GOT3 (cell line): ENCODE results near the gene EIF5.

Source experiments
- DNase-seq: peaks from one replicate; lab custom pipeline; 2025; ENCODE audit warnings: mixed read lengths; lab: John Stamatoyannopoulos, UW

The EIF5 gene

DNA sequence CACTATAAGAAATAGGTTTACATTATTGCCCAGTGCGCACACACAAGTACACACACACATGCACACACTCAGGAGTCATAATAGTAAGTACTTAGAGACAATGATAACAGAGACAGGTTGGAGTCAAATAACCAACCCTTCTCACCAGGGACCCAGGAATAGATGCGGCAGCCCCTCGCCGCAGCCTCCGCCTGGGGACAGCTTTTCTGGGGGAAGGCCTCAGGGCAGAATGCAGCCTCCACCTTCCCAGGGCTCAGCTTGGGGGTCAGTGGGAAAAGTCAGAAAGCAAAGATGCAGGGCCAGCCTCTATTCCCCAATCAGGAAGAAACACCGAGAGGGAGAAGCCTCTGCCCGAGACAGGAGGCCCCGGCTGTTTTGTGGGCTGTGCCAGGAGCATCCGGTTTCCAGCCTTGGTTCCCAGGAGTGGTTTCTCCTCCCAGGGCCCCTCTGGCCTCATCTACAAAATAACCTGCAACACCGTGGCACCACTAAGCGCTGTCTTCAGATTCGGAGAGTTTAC is 23.4 kb upstream of the EIF5 start:
- no peak for DNase-seq

DNA sequence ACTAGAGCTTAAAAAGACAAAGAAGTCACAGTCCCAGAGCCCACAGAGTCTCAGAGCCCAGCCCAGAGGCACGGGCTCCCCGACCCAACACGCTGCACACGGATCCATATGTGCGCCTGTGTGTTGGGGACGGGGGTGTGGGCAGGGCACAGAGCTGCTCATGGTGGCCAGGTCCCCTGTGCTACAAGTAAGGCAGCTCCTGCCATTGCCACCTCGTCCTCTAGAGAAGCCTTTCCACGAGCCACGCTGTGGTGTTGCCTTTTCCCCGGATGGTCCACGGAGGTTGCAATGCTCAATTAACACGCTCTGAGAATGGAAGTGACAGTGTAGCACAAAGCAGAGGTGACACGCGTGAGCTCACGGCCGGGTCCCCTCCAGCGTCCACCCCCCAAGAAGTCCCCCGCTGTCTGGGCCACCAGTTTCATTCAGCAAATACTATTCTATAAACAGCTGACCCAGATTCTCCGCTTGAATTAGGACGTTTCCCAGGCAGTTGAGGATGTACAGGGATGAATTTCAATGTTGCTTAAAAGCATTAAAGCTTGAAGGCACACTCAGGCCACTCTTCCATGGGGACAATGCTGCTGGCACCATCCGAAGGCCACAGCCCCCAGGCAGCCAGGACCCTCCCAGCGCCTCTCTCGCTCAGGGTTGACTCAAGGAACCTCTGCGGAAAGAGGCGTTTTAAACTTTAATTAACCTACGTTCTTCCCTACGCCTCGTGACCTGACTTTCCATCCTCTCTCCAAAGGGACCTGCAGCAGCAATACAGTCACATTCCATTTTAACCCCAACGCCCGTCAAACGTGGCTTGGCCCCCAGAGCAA is 22.7 kb upstream of the EIF5 start:
- no peak for DNase-seq

DNA sequence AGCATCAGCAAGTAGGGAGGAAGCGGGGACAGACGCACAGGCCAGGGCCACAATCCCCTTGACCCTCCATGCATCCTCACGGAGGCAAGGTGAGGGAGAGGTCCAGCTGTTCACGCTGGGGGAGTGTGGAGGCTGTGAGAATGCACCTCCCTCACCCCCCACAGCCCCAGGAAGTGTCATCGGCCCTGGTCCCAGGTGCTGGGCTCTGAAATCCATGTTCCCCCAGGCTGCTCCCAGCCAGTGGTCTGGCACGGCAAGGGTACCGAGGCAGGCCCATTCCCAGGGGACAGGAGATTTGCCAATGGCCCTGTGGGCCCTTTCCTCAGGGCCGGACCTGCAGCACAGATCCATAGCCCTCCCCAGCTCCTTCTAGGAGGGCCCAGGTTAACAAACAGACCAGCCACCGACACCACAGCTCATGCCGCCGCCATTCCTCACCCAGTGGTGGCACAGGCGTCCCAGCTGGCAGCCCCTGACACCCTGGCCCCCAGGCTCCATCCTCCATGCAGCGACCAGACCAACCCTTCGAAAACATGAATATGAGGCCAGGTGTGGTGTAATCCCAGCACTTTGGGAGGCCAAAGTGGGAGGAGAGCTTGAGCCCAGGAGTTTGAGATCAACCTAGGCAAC is 21.9 kb upstream of the EIF5 start:
- DNase-seq = no peak

DNA sequence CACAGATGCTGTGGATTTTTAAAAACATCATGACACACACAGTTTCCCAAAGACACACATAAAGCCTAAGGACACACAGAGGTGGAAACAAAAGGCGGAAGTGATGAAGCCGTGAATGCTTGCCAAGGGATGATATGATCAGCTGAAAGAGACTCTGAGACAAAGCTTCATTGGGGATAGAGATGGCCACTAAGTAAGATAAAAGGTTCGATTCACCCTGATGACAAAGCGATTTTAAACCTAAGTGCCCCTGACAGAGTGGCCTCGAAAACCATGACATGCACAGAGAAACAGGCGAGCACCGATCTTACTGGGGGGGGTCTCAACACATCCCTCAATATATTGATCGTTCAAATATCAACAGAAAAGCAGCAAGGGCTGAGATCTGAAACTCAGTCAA is 20.3 kb upstream of the EIF5 start:
- no peak for DNase-seq

DNA sequence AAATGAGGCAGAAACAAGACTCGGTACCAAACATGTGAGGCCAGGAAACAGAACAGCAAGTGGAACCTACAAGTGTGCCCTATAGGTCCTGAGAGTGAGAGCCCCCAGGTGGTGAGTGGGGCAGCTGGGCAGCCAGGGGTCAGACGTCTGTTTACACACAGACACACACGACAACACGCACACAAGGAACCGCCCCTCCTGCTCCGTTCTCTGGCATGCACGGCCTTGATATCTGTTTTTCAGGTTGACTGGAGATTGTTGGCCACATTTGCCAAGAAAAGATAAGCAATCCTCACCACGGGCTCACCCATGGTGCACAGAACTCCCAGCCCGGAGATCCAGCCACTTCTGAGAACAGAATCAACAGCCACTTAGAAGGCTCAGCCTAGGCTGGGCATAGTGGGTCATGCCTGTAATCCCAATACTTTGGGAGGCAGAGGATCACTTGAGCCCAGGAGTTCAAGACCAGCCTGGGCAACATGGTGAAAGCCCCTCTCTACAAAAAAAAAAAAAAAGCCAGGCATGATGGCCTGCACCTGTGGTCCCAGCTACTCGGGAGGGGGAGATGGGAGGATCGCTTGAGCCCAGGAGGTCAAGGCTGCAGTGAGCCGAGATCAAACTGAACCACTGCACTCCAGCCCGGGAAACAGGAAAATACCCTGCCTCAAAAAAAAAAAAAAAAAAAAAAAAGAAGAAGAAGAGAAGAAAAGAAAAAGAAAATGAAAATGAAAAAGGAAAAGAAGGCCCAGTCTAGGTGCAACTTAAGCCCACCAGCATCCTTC is 19.4 kb upstream of the EIF5 start:
- no peak for DNase-seq

DNA sequence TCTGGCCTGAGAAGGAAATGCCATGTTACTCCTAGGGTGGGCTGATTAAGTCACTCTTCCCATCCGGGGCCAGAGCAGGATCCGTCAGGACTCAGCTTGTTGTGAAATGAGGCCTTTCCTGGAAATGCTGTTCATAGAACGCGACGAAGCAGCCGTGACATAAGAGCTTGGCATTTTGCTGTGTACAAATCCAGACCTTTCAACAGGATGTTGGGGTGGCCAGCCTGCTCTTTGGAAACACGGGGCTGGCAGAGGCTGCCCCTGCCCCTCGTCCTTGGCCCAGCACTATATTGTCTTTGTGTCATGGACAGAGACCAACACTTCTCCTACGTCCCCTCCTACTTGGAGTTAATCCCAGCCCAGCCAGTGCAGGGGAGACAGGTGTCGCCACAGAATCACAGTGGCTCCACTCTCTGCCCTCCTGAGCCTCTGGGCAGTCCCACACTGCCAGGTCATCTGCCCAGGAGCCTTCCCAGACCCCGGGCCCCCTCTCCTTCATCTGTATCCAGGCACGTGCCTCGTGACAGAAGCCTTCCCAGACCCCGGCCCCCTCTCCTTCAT is 18.6 kb upstream of the EIF5 start:
- DNase-seq = no peak

DNA sequence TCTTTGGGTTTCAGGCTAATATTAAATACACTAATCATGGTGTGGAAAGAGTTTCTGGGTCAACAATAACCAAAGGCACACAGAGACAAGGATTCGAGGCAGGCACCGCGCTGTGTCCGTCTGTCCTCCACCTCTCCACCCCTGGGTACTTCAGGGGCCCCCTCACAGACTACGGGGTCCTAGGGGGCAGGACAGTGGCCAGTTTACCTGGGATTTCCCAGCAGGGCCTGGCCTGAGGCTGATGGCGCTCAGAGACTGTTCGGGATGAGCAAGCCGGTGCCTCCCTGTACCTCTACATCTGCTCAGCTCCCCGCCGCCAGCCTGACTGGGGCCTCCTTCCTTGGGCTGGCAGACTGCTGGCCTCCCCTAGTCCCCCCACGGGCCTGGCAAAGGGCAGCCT is 18.1 kb upstream of the EIF5 start:
- no peak for DNase-seq

DNA sequence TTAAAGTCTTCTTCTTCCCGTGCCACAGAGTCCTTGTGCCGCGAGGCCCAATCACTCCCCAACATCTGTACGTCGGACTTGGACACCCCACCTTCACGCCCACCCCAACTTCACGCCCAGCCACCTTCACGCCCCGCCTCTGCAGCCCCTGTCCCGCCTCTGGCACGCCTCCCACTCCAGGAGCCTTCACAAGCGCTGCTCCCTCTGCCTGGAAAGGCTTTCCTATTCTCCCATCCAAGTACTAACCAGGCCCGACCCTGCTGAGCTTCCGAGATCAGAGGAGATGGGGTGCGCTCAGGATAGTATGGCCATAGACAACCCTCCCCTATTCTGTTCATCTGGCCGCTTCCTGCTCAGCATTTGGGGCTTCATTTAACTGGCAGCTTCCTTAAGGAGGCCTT is 17.3 kb upstream of the EIF5 start:
- DNase-seq = no peak

DNA sequence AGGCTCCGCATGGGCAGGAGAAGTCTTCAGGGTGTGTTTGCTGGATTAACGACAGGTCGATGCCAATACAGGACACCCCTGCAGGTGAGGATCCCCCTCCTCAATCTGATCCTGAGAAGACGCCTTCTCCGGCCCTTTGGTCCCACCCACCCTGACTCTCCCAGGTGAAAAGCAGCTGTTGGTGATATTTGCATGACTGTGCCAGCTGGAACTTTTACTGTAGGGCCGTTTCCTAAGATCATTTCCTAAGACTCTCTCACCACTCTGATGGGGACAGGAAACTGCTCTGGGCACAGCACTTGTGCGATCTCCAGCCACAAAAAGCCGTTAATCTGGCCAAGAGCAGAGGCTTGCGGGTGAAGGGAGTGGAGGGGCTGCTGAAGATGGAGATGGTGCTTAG is 16.8 kb upstream of the EIF5 start:
- DNase-seq = no peak

DNA sequence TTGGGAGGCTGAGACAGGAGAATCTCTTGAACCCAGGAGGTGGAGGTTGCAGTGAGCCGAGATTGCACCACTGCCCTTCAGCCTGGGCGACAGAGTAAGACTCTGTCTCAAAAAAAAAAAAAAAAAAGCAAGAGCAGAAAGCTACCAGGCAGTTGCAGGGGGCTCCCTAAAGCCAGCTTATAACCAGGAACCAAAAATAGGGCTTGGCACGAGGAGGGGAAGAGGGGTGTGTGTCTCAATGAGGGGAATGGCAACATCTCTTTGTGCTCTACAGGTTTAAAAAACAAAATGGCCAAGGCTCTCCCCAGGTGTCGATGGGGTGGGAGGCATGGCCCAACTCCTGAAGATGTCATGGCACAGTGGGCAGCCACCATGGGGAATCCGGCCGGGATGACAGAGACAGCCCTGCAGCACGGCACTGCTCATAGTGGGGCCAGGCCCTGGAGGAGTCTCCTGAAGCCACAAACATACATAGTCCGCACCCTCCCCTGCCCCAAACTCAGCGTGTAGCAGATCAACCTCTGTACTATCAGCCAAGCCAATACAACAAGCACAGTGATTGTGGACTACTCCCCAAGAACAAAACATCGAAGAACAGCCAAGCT is 16.0 kb upstream of the EIF5 start:
- no peak for DNase-seq

DNA sequence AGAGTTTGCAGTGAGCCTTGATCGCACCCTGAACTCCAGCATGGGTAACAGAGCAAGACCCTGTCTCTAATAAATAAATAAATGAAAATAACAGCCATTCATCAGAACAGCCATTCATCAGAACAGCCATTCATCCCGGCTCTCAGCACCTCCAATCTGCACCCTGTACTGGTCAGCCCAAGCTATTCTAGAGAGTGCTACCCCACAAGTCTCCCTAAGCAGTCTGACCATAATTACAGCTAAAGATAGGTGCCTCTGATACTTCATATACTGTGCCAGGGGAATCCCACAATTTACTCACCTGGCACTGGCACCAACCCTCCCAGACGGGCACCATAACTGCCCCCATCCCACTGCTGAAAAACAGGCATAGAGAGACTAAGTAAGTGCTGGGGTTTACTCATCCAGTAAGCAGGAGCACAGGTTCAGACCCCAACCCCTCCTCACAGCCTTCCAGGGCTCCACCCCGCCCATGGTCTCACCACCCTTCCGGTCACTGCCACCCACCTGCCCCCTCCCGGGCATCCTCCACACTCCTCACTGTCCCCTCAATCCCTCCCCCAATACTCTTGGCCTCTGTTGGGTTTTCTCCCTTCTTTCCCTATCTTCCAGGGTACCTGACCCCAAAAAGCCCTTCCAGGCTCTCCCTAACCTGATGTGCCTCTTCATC is 15.2 kb upstream of the EIF5 start:
- DNase-seq = no peak

DNA sequence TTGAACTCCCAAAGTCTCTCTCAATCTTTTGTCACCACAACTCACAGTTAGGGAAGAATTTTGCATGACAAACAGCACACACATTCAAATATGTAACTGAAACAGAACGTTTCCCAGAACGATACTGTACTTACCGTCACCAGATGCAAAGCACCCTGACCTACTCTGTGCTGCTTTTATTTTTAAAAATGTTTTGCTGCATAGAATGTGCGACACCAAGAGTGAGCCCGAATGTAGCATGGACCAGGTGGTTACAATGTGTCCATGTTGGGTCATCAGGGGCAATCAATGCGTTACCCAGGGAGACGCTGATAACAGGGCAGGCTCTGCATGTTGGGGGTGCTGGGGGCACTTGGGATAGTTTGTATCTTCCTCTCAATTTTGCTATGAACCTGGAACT is 14.6 kb upstream of the EIF5 start:
- no peak for DNase-seq

DNA sequence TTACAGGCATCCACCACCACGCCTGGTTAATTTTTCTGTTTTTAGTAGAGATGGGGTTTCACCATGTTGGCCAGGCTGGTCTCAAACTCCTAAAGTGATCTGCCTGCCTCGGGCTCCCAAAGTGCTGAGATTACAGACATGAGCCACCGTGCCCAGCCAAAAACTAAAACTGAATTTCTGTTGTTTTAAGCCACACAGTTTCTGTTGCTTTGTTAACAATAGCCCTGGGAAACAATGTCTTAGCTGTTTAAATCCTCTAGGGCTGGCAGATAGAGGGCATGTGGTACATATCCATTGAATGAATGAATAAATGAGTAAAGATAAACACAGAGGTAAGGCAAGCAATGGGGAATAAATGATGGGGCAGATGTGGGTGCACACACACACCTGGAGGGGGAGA is 8.0 kb upstream of the EIF5 start:
- DNase-seq = no peak

DNA sequence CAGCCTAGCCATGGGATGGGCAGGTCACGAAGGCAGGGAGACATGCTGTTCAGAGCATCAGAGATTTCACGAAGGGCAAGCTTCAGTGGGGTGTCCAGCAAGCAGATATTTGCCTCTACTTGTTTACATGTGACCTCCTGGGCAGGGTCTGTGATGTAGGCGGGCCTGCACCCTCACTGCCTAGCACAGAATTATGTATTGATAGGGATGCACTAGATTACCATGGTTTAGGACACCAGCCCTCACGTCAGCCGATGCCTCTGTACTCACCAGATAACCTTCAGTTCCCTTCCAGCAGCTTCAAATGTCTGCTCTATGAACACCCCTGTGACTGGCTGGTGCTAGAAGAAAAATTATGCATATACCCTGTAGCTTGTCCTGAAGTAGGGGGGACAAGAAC is 5.1 kb upstream of the EIF5 start:
- DNase-seq = no peak

DNA sequence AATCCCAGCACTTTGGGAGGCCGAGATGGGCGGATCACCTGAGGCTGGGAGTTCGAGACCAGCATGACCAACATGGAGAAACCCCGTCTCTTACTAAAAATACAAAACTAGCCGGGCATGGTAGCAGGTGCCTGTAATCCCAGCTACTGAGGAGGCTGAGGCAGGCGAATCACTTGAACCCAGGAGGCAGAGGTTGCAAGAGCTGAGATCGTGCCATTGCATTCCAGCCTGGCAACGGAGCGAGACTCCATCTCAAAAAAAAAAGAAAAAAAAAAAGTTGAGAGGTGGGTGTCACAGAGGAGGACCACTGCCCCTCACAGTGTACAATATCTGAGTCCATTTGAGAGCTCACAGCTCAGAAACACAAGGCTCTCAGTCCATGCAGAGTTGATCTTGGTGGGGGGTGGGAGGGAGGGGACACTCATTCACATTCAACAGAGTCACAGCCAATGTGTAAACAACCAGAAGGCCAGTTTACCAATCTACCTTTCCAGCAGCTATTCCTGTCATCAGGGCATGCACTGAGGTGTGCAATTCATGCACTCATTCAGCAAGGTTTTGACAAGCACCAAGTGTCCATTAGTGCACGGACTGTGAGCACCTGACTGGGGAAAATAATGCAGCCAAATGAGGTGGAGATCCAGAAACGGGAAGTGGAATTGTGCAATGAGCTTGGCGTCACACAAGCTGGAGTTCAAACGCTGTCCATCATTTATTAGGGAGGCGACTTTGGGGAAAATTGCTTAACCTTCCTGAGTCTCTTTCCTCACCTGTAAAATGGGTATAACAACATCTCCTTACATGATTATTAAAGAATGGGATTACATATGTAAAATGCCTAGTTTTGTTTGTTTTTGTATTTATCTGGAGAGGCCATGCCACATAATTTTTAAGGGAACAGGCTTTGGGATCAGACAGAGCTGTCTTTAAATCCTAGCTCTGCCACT is 4.4 kb upstream of the EIF5 start:
- DNase-seq = no peak

DNA sequence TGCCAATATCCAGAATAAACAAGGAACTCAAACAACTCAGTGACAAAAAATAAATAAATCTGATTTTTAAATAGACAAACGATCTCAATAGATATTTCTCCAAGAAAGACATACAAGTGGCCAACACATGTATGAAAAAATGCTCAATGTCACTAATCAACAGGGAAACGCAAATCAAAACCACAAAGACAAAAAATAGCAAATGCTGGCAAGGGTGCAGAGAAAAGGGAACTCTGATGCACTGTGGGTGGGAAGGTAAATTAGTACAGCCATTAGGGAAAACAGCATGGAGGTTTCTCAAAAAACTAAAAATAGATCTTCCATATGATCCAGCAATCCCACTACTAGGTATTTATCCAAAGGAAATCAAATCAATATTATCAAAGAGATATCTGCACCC is 3.5 kb upstream of the EIF5 start:
- DNase-seq = no peak

DNA sequence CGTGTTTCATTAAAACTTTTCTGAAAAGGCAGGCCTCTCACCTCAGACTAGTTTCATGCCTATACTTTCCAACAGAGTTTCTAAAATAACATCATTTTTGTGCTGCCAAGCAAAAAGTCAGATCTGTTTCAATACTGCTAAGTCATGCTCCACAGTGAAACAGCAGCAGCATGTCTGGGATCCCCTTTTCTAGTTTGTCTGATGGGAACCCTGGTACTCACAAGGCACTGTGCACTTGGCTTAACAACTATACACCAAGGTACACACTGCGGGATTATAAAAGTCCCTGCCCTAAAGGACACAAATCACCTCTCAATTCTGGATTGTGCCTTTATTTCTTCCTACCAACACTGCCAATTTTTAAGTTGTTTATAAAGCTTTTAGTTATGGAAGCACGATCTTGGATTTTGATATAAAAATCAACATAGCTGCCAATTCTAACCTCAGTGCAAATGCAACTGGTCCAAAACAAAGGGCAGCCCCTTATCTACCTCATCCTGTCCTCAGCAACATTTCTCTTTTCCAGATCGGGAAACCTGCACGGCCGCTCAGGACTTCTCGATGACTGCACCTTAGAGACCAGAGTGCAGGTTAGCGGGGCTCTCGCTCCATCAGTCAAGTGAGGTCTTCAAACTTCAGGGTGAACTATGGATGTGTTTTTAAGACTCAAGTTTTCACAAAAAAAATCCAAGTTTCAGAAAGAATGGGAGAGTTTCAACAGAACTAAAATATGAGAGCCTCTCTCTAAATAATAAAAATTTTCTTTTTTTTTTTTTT is 1.7 kb upstream of the EIF5 start:
- no peak for DNase-seq

DNA sequence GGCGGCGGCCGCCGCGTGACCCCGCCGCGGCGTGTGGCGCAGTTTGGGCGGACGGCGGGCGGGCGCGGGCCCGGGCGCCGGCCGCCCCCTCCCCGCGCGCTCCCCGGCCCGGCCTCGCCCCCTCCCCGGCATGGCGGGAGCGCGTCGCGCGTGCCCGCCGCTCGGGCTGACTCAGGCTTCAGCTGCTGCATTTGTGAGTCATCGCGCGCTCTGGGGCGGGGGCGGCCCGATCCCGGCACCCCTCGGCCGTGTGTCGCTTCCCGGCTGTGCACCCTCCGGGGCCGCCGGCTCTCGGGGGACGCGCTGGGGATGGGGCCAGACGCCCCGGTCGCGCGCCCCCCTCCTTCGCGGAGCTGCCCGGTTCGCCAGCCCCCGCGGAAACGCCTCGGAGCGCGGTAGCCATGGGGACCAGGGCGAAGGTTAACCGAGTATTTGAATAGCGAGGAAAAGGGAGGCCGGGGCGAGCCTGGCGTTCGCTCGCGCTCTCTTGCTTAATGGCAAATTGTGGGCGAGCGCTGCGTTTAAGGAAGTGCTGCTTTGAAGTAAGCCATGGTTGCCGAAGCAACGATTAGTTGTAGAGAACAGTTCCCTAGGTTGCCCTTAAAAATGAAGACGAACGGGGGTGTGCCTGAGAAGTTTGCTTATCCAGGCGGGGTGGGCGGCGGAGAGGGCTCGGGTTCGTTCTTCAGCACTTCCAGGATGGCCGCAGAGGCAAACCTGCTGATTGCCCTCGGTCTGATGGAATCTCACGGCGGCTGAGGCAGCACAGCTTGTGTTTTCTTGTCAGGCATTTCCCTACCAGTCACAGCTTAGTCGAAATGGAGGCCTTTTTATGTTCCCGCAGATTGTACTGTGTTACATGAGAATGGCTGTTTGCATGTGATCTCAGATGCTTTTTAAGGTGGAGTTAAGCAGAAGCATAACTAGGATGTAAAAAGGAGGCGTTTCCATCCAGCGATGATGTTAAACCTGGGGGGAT is 896 bp downstream of the EIF5 start:
- peak; percentile 29 for DNase-seq
